GM21381 (cell line): Measurements from ENCODE around the gene PHOSPHO1.
A peak's percentile ranks its signal among the peaks of the same experiment; 100 is the strongest.
"Not testable (repeated sequence)": the region's sequence is repeated elsewhere in the genome, so short reads cannot be mapped to it uniquely, and the experiment has no call there.

Source experiments
- ATAC-seq: cut with Tn5 transposase; IDR thresholded peaks from one replicate; pipeline ENCODE4 v1.9.1; 2021; ENCODE audit warnings: mild to moderate bottlenecking, moderate library complexity; ENCODE audit not compliant: unreplicated experiment

The PHOSPHO1 gene, protein sequence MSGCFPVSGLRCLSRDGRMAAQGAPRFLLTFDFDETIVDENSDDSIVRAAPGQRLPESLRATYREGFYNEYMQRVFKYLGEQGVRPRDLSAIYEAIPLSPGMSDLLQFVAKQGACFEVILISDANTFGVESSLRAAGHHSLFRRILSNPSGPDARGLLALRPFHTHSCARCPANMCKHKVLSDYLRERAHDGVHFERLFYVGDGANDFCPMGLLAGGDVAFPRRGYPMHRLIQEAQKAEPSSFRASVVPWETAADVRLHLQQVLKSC

GRCh38 chr17:49230636-49231562, at the start of gene PHOSPHO1:
Gene PHOSPHO1 (minus strand): TSS chr17:49230787. CDS start chr17:49226691, 4,096 bp downstream.
- ATAC-seq: peak; percentile 96

DNA sequence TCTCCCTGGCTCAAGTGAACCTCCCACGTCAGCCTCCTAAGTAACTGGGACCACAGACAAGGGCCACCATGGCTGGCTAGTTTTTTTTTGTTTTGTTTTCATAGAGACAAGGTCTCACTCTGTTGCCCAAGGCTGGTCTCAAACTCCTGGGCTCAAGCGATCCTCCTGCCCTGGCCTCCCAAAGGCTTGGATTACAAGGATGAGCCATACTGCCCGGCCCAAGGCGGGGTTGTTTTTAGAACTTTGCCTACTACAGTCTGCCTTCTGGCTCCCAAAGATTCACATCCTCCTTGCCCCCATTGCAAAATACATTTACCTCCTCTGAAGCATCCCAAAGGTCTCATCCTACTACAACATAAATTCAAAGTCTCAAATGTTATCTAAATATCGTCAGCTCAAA, 49.5 kb upstream of the PHOSPHO1 start:
- ATAC-seq: no peak

GRCh38 chr17:49279263-49280015, 48.9 kb upstream of the PHOSPHO1 start:
- ATAC-seq: not testable (repeated sequence)

GRCh38 chr17:49278076-49278475, 47.5 kb upstream of the PHOSPHO1 start:
- no peak for ATAC-seq

DNA sequence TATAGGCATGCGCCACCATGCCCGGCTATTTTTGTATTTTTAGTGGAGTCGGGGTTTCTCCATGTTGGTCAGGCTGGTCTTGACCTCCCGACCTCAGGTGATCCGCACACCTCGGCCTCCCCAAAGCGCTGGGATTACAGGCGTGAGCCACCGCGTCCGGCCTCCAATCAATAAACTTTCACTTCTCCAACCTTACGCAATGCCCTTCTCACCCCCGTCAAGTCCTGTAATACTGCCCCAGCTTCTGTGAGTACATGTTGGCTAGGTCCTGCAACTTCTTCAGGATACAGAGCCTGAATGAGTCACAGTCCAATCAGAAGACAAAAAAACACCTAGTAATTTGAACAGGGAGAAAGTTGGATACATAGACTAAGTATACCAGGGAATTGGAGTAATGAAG, 47.1 kb upstream of the PHOSPHO1 start:
- no peak for ATAC-seq

GRCh38 chr17:49275981-49276380, 45.4 kb upstream of the PHOSPHO1 start:
- not testable (repeated sequence) for ATAC-seq

GRCh38 chr17:49269356-49269755, 38.8 kb upstream of the PHOSPHO1 start:
- ATAC-seq: no peak

GRCh38 chr17:49267912-49268311, 37.3 kb upstream of the PHOSPHO1 start:
- no peak for ATAC-seq

GRCh38 chr17:49266233-49266632, 35.6 kb upstream of the PHOSPHO1 start:
- no peak for ATAC-seq

- not testable (repeated sequence) for ATAC-seq
Observed at GRCh38 chr17:49261540-49261939, 31.0 kb upstream of the PHOSPHO1 start.

DNA sequence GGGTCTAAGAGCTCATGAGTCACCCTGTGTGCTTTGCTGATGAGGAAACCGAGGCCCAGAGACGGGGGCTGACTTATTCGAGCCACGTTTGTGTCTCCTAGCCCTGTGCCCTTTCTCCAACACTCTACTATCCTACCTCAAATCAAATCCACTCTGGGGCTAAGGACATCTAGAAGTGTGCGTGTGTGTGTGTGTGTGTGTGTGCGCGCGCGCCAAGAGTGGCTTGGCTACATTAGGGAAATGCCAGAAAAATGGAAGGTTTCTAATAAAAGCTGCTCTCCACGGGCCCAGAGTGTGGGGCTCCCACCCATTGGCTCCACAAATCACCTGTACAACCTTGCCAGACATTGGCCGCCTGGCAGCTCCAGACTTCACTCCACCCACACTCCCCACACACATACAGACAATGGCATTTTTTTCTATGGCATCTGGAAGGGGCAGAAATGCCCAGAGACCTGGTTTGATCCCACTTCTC, 30.3 kb upstream of the PHOSPHO1 start:
- ATAC-seq: no peak

DNA sequence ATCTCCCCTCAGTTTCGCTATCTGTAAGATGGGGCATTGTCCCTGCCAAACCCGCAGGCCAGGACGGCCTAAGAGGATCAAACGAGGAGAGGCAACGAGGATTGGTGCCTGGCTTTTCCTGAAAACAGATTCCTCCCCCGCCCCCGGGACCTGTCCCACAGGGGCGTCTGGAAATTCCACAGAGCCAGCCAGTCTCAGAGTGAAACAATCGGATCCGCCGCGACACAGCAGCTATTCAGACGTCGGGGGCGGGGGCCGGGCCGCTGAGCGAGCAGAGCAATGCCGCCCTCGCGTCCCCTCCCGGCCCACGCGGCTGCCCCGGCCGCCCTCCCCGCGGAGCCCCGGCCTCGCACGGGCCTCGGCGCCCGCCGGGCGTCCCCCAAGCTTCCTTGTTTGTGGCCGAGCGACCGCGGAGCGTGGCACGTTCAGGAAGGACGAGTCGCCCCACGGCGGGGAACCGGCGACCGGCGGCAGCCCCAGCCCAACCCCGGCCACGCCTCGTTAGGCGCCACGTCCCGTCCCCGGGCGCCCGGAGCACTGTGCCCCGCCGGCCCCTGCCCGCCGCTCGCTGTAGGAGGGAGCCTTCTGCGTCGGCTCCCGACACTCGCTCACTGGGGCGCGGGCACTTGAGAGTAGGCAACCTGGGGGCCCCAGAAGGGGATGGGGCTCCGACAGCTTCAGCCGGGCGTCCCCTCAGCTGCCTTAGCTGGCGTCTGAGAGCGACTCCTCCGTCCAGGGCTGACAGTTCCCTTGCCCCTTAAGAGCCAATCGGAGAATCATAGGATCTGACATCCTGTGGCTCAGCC, 29.6 kb upstream of the PHOSPHO1 start:
- peak; percentile 66 for ATAC-seq

DNA sequence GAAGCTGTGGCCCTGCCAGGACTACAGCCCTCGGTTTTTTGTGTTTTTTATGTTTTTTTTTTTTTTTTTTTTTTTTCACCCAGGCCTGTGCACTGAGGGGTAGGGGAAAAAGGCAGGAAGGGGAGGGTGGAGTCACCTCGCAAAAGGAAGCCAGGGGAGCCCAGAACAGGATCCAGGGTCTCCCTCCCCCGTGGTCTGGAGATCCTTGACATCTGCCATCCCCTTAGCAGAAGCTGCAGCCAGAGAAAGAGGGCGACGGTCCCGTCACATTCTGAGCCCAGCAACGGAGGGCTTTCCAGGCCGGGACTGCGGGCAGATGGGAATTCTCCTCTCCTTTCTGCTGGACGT, 29.1 kb upstream of the PHOSPHO1 start:
- ATAC-seq: no peak

DNA sequence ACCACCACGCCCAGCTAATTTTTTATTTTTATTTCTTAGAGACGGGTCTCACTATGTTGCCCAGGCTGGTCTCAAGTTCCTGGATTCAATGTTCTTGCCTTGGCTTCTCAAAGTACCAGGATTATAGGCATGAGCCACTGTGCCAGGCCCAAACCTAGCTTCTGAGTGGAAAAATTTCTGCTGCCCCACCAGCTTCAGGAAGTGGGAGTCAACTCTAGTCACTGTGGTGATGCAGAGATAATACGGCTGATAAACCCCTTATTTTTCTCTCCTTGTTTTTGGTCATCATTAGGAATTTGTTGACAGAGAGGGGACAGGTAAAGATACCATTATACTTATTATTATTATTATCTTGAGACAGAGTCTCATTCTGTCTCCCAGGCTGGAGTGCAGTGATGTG, 27.8 kb upstream of the PHOSPHO1 start:
- ATAC-seq: no peak

GRCh38 chr17:49255125-49255524, 24.5 kb upstream of the PHOSPHO1 start:
- no peak for ATAC-seq

DNA sequence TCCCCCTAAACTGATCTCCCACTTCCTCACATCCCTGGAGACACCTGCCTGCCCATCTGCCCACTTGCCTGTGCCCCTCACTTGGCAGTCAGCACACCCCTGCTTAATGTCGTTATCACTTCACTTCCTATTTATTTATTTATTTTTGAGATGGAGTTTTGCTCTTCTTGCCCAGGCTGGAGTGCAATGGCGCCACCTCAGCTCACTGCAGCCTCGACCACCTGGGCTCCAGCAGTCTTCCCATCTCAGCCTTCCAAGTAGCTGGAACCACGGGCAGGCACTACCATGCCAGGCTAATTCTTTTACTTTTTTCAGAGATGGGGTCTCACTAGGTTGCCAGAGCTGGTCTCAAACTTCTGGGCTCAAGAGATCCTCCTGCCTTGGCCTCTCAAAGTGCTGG, 23.5 kb upstream of the PHOSPHO1 start:
- no peak for ATAC-seq

GRCh38 chr17:49252148-49252695, 21.6 kb upstream of the PHOSPHO1 start:
- no peak for ATAC-seq

GRCh38 chr17:49249890-49250522, 19.4 kb upstream of the PHOSPHO1 start:
- no peak for ATAC-seq

- no peak for ATAC-seq
Observed at GRCh38 chr17:49249292-49249794, 18.8 kb upstream of the PHOSPHO1 start.
